Measurements from ENCODE around the gene C13orf46.

C13orf46 gene

GRCh38 chr13:114010401-114011101 is 36.7 kb upstream of the C13orf46 start:
- no peak for DNase-seq (ENCODE audit: low read depth in 2 of 2)

GRCh38 chr13:114009590-114010400 is 35.9 kb upstream of the C13orf46 start:
- no peak for DNase-seq (ENCODE audit: low read depth in 2 of 2)

- DNase-seq (ENCODE audit: low read depth in 2 of 2): no peak
Observed at GRCh38 chr13:114008964-114009589, 35.2 kb upstream of the C13orf46 start.

- DNase-seq (ENCODE audit: low read depth in 2 of 2): no peak
Observed at GRCh38 chr13:114007566-114007965, 33.7 kb upstream of the C13orf46 start.

- DNase-seq (ENCODE audit: low read depth in 2 of 2): no peak
Observed at GRCh38 chr13:114005206-114005724, 31.4 kb upstream of the C13orf46 start.

GRCh38 chr13:114004420-114005205 is 30.7 kb upstream of the C13orf46 start:
- no peak for DNase-seq (ENCODE audit: low read depth in 2 of 2)

GRCh38 chr13:114002771-114003321 is 29.0 kb upstream of the C13orf46 start:
- DNase-seq (ENCODE audit: low read depth in 2 of 2): no peak

GRCh38 chr13:114002009-114002544 is 28.2 kb upstream of the C13orf46 start:
- DNase-seq (ENCODE audit: low read depth in 2 of 2): no peak

GRCh38 chr13:114001331-114002008 is 27.6 kb upstream of the C13orf46 start:
- no peak for DNase-seq (ENCODE audit: low read depth in 2 of 2)

- DNase-seq (ENCODE audit: low read depth in 2 of 2): no peak
Observed at GRCh38 chr13:114000151-114001040, 26.5 kb upstream of the C13orf46 start.

- no peak for DNase-seq (ENCODE audit: low read depth in 2 of 2)
Observed at GRCh38 chr13:113999618-113999910, 25.7 kb upstream of the C13orf46 start.

GRCh38 chr13:113998781-113999617 is 25.1 kb upstream of the C13orf46 start:
- DNase-seq (ENCODE audit: low read depth in 2 of 2): no peak

- no peak for DNase-seq (ENCODE audit: low read depth in 2 of 2)
Observed at GRCh38 chr13:113997845-113998751, 24.2 kb upstream of the C13orf46 start.

GRCh38 chr13:113996912-113997745 is 23.3 kb upstream of the C13orf46 start:
- no peak for DNase-seq (ENCODE audit: low read depth in 2 of 2)

GRCh38 chr13:113996081-113996911 is 22.4 kb upstream of the C13orf46 start:
- DNase-seq (ENCODE audit: low read depth in 2 of 2): no peak

GRCh38 chr13:113995051-113995601 is 21.2 kb upstream of the C13orf46 start:
- DNase-seq (ENCODE audit: low read depth in 2 of 2): no peak
